Inflammatory macrophage treated with lipopolysaccharide for 1 hour (primary cell): Measurements from ENCODE around the gene PARK7.
"Not testable (repeated sequence)": the region's sequence is repeated elsewhere in the genome, so short reads cannot be mapped to it uniquely, and the experiment has no call there.

Experiments used
- DNase-seq, 2 donors: peaks; one replicate each; pipeline ENCODE4 v3.0.0-alpha.2; 2020 to 2022

PARK7 gene

DNA sequence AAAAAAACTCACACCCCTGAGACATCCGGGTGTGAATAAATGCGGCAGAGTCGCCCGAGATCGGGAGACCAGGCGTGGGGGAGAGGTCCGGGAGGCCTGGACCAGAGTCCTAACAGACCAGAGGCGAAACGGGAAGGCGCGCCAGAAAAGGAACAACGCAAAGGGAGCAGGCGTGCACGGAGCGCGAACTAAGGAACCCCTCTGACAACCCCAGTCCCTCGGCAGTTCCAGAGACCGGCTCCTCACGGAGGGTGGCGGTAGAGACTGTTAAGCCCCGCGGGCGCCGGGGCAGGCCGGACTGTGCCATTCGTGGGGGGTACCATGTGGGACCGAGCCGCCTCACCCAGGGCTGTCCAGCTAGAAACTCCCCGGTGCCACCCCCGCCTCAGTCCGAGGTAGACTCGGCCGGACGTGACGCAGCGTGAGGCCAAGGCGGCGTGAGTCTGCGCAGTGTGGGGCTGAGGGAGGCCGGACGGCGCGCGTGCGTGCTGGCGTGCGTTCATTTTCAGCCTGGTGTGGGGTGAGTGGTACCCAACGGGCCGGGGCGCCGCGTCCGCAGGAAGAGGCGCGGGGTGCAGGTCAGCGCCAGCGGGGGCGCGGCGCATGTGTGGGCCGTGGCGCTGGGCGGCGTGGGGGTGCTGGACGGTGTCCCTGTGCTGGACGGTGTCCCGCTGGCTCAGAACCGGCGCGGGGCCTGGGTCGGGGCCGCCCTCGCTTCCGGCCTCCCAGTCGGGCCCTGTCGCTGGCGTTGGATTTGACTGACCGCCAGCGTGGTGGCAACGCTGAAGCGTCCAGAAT is at the start of gene PARK7:
Gene PARK7 (plus strand): TSS at position 496 of the 798 bp plus-strand sequence. CDS start 1,075 bp downstream, outside the sequence.
- peak; percentile 99 for DNase-seq

GRCh38 chr1:7912145-7912544 is 49.4 kb upstream of the PARK7 start:
- no peak for DNase-seq

DNA sequence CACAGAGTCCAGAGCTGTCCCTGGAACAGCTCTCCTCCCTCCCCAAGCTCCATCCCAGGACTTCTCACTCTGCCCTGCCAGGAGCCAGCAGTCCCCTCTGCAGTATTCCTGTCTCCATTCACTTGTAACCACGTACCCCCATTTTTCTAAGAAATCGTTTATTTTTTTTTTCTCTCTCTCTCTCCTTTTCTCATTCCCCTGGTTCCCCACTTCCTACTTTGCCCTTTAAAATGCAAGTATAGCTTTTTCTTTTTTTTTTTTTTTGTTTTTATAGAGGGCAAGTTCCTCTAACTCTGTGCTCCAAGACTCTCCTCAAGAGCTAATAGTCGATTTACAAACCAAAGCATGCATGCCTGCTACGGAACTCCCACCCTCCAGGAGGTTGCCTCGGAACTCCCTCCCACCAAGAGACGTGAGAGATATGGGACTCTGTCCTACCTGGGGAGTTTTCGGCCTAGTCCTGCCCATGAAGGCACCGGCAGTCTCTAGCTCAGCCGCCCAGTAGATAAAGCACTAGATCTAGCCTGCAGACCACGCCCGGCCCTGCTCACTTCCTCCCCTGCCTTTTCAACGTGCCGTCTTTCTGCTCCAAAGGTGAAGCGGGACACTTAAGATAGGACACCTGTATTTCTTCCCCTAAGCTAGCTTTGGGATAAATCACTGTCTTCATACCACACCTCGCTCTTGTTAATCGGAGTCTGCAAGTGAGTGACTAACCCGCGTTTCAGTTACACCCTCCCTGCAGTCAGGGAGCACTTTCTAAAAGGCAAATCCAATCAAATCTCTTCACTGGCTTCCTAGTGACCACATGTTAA is 48.6 kb upstream of the PARK7 start:
- DNase-seq, result peak in 1 of 2 donors; percentile 18

GRCh38 chr1:7915826-7916500 is 45.5 kb upstream of the PARK7 start:
- peak in 1 of 2 donors; percentile 13 for DNase-seq

DNA sequence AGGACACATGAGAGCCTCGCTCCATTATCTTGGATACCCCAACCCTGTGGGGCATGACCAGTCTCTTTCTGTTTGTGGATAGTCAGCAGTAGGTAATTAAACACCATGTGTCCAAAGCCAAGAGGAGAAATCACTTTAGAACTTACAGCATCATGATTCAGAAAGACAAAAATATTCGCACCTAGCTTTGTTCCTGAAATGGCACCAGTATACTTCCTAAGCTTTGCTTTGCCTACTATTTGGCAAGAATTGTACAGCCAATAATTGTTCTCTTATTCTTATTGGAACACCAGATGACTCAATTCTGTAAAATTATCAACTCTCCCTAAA is 45.0 kb upstream of the PARK7 start:
- peak in 1 of 2 donors; percentile 12 for DNase-seq

DNA sequence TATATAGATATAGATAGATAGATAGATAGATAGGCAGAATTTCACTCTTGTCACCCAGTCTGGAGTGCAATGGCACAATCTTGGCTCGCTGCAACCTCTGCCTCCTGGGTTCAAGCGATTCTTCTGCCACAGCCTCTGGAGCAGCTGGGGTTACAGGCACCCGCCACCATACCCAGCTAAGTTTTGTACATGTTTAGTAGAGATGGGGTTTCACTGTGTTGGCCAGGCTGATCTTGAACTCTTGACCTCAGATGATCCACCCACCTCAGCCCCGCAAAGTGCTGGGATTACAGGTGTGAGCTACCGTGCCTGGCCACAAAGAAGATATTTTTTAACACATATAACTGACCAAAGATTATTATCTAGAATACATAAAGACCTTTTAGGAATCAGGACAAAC is 43.5 kb upstream of the PARK7 start:
- not testable (repeated sequence) for DNase-seq

- DNase-seq, result no peak
Observed at GRCh38 chr1:7919880-7920279, 41.6 kb upstream of the PARK7 start.

GRCh38 chr1:7921796-7922195 is 39.7 kb upstream of the PARK7 start:
- DNase-seq, result no peak

- DNase-seq, result peak in 1 of 2 donors; percentile 15
Observed at GRCh38 chr1:7922301-7922700, 39.2 kb upstream of the PARK7 start.

DNA sequence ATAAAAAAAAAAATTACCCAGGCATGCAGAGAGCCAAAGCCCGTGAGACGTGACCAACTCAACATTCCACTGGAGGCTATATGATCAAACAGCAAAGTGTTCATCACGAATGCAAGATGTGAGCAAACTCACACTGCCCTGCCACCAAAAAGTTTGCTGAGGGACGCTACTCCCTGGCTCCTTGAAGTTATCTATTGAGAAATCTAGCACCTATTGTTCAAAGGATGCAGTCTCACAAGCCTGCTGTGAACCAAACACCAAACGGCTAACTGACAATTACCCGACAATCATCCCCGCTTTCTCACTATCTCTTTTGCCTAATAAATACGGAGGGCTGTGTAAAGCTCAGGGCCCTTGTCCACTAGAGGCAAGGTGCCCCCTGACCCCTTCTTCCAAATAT is 34.5 kb upstream of the PARK7 start:
- not testable (repeated sequence) for DNase-seq

- no peak for DNase-seq
Observed at GRCh38 chr1:7928247-7928646, 33.3 kb upstream of the PARK7 start.

DNA sequence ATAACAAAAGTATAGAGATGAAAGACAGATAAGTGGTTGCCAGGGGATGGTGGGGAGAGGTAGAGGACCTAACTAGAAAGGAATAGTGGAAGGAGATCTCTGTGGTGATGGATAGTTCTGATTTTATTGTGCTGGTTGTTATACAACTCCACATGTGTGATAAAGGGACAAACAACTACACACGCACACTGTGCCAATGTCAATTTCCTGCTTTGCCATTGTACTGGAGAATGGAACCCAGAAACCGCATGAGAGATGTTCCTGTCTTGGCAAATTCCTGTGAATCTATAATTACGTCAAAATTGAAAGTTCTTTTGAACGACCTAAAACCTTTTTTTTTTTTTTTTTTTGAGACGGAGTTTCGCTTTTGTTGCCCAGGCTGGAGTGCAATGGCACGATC is 31.9 kb upstream of the PARK7 start:
- DNase-seq, result no peak

DNA sequence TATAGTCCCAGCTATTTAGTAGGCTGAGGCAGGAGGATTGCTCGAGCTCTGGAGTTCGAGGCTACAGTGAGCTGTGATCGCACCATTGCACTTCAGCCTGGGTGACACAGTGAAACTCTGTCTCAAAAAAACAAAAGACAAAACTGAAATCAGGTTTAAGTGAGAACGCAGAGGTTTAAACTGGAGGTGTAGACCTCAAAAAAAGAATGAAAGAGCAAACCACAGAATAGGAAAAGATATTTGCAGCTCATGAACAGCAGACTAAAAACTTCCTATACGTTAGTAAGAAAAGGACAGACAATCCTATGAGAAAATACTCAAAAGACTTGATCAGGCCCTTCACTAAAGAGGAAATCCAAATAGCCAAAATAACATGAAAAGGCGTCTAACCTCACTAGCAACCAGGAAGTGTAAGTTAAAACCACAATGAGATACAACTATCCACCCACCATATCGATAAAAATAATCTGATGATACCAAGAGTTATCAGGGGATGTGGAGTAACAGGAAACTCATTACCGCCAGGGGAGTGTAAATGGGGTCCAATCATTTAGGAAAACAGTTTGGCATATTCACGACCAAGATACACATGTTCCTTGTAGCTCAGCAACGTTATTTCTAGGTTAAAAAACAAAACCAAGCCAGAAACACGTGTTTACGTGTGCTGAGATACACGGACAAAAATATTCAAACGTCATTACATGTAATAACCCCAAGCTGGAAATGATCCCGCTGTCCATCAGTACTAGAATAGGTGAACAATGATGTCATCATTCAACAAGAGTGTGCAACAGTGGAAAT is 30.7 kb upstream of the PARK7 start:
- DNase-seq, result no peak

DNA sequence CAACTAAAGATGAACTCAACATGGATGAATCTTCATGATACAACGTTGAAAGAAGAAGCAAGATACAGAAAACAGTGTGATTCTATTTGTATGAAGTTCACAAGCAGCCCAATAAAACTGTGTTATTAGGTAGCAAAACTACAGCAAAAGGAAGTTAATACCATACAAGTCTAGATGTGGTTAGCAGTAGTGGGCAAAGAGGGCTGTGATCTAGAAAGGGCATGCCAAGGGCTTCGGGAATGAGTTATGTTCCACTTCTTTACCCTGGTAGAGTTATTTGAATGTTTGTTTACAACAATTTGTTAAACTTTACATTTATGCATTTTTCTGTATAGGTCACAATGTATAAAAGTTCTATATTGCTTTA is 30.1 kb upstream of the PARK7 start:
- no peak for DNase-seq

DNA sequence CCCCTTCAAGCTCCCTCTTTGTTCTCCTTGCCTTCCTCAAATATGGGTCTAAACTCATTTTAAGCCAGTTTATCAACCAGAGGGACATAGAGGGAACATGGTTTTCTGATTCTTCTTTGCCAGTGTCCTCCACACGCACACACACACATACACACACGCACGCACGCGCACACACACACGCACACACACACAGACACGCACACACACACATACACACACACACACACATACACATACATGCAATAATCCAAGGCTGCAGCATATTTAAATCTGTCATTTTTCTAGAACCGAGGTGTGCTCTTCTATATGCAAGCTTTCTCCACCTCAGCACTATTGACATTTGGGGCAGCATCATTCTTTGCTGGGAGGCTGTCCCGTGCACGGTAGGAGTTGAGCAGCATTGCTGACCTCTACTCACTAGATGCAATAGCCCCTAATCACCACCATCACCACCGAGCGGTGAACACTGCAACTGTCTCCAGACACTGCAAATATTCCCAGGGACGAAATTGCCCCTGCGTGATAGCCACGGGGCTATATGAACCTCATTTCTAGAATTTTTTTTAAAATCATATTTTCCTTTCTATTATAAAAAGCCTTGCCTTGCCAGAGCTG is 28.9 kb upstream of the PARK7 start:
- no peak for DNase-seq

DNA sequence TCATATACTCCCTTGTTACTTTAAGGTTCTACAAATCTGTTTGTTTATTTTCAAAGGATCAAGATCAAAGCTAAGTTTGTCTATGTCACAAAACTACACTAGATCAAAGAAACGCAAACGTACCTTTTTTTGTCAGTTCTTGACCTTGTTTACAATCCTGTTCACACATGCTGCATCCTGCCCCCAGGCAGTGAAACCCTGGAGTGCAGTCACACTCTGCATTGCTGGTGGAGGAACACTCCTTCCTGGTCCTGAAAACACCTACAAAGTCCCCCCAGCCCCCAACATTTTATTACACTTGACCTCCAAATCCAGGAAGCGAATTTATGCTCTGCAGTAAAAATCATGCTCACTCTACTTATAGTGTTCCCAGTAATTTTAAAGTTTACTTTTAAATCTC is 23.4 kb upstream of the PARK7 start:
- no peak for DNase-seq

DNA sequence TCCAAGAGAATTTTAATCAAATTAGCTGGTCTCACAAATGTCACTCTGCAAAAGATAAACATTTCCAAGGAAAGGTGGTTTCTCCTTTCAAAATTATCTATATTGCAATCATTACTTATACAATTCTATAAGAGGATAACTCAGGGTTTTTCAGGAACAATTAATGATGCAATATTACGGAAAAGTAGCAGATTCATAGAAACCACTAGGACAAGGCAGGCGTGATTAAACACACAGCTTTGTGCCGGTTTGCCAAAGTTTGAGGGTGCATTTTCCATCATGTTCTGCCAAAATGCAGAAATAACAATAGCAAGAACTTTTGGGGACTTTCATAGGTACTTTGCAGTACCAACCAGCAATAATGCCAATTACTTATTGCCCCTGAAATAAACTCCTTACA is 21.5 kb upstream of the PARK7 start:
- DNase-seq, result no peak

- DNase-seq, result peak; percentile 88 to 93
Observed at GRCh38 chr1:7940745-7941436, 20.6 kb upstream of the PARK7 start, which contains the start of gene TNFRSF9. Gene TNFRSF9, minus strand, starts transcription at chr1:7940839. Its CDS starts 845 bp downstream, at chr1:7939994.

GRCh38 chr1:7941437-7941793 is 20.1 kb upstream of the PARK7 start:
- peak; percentile 56 to 75 for DNase-seq

GRCh38 chr1:7942214-7942921 is 19.1 kb upstream of the PARK7 start:
- peak; percentile 57 to 91 for DNase-seq

GRCh38 chr1:7943251-7943650 is 18.3 kb upstream of the PARK7 start:
- peak in 1 of 2 donors; percentile 26 for DNase-seq
